ENCODE results near the gene KDM4C.

- TF ChIP-seq POLR2A (IDR thresholded peaks at IDR 0.05) = no peak
- TF ChIP-seq POLR2AphosphoS5 (IDR thresholded peaks at IDR 0.05) = no peak
These were observed 58.8 kb downstream of the KDM4C start for GRCh38 chr9:6816581-6816980.
